CD4-positive, alpha-beta T cell treated with Interleukin-15 for 1 hour (primary cell): ENCODE results near the gene DDX10.
"Not testable (repeated sequence)": the region's sequence is repeated elsewhere in the genome, so short reads cannot be mapped to it uniquely, and the experiment has no call there.

Source experiments
- DNase-seq: peaks from one replicate; pipeline ENCODE4 v3.0.0-alpha.2; 2020

The DDX10 gene

DNA sequence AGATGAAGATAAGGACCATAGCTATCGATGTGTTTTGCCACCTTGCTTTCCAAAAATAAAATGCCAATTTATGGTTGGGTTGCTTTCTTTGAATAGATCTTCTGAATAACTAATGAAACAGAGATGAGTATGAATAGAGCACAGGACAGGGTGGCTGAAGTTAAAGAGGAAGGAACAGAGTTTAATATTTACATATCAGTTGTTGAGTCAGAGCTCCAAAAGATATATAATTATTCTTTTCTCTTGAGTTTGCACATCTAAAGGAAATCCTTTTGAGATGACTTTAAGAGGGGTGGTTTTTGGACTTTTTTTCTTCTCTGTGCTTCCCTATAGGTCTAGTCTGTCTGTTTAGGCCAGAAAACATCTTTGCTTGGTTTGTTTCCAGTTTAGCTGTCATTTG is 115.2 kb downstream of the DDX10 start:
- DNase-seq = no peak

DNA sequence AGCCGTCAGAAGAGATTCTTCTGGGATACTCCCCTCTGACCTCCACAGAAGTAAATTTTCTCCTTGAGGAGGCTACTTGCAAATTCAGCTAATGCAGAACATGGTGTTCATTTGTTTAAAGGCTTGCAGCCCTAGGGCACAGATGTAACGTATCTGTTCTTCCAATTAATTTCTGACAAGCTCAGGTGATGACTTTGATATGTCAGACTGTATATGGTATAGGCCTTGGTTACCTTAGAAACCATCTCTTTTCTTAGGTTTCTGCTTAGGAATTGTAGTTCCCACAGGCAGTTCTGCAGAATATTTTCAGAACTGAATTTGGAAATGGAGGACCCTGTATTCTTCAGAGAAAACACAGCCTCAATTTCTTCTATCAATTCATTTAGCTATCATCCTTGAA is 117.1 kb downstream of the DDX10 start:
- no peak for DNase-seq

DNA sequence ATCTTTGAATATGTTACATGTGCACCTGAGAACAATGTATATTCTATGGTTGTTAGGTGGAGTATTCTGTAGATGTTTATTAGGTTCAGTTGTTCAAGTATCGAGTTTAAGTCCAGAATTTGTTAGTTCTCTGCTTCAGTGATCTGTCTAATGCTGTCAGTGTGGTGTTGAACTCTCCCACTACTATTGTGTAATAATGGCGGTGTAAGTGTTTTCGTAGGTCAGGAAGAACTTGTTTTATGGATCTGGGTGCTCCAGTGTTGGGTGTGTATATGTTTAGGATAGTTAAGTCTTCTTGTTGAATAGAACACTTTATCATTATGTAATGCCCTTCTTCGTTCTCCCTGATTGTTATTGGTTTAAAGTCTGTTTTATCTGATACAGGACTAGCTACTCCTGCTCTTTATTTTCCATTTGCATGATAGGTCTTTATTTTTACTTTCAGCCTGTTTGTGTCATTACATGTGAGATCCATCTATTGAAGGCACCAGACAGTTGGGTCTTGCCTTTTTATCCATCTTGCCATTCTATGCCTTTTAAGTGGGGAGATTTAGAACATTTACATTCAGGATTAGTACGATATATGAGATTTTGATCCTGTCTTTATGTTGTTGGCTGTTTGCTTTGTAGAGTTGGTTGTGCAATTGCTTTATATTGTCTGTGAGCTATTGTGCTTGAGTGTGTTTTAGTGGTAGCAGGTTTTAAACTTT is 121.6 kb downstream of the DDX10 start:
- DNase-seq = no peak

DNA sequence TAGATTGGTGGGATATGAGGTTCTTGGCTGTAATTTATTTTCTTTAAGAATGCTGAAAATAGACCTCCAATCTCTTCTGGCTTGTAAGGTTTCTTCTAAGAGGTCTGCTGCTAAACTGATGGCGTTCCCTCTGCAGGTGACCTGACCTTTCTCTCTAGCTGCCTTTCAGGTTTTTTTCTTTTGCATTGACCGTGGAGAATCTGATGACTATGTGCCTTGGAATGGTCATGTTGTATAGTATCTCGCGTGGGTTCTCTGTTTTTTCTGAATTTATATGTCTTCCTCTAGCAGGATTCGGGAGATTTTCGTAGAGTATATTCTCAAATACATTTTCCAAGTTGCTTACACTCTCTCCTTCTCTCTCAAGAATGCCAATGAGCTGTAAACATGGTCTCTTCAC is 122.2 kb downstream of the DDX10 start:
- no peak for DNase-seq

DNA sequence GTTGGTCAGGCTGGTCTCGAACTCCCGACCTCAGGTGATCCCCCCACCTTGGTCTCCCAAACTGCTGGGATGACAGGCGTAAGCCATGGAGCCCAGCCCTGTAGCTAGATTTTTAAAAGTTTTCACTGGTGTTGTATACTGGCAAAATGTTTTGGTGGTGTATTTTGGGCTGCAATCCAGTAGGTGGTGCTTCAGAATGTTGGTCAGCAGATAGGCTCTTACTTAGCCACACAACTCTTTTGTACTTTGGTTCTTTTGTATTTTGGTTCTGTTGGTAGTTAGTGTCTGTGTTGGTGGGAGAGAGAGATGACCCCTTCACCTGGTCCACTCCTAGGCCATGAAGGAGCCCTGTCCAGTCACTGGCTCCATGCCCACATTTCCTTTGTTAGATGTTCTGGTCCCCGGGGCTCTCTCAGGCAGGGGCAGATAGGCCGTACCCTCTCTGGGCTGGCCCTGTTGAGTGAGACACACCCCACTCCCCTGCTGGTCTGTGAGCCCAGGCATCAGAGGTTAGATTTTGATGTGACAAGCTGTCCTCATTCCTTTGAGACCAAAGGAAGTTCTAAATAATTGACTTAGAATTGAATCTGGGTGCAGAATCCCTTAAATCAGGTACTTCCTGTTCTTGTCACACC is 123.8 kb downstream of the DDX10 start:
- no peak for DNase-seq

DNA sequence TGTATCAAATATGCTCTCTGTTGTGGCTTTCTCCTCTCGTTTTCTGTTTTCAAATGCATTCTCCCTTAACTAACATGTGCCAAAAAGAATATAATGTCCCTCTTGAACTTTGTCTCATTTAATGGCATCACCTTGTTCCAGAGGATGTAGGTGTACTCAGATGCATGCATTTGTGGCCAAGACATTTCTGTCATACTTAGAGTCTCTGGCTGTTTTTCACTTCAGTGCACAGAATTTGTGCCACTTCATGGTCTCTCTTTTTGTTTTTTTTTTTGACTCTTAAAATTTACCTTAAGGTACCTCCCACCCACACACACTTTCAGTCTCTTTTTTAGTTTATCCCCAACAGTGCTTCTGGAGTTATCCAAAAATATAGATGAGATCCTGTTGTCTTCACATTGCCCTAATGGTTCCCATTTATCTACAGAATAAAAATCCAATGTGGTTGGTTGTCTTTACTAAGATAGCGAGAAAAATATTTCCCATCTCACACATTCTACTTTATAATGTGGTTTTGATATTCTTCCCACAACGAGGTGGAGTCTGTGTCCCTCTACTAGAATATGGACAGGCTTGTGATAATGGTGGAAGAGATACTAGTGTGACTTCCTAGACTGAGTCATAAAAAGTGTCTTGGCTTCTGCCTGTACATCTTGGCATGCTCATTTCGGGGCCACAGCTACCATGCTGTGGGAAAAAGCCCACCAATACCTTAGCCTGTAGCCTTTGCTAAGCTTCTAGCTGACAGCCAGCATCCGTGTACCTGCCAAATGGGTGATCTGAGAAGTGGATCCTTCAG is 125.8 kb downstream of the DDX10 start:
- no peak for DNase-seq

DNA sequence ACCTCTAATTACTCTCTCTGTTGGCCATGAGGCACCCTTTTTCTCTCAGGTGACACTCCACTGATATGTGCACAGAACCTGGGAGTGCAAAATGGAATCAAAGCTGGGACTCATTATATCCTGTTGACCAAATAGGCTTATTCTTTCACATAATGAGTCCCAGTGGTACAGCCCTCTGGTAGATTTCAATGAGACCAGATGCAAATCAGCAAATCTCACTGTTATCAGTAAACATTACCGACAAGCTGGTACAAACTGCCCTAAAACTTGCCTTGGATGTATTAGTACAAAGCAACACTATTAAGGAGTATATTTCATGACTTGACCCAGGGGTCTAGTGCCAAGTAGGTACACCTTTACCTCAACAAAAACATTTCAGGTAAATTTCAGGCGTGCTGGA is 128.3 kb downstream of the DDX10 start:
- no peak for DNase-seq

DNA sequence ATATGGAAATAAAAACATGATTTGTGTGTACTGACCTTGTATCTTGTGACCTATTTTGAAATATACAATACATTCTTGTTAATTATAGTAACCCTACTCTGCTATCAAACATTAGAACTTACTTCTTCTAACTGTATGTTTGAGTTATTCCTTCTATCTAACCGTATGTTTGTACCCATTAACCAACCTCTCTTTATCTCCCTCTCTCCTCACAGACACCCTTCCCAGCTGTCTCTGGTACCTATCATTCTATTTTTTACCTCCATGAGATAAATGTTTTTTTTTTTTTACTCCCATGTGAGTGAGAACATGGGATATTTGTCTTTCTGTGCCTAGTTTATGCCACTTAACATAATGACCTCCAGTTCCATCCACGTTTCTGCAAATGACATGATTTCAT is 128.7 kb downstream of the DDX10 start:
- DNase-seq = no peak

DNA sequence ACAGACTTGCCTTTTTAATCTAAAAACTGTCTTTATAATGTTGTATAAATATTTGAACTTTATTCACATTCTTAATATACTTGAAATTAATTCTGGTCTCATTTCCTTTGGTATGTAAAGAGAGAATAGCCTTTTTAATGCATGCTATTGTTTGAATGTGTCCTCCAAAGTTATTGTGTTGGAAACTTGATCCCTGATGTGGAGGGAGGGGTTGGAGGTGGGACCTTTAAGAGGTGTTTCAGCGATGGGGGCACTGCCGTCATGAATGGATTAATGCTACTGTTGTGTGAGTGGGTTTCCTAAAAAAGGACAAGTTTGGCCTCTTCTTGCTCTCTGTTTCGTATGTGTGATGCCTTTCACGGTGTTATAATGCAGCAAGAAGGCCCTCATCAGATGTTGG is 131.7 kb downstream of the DDX10 start:
- no peak for DNase-seq

DNA sequence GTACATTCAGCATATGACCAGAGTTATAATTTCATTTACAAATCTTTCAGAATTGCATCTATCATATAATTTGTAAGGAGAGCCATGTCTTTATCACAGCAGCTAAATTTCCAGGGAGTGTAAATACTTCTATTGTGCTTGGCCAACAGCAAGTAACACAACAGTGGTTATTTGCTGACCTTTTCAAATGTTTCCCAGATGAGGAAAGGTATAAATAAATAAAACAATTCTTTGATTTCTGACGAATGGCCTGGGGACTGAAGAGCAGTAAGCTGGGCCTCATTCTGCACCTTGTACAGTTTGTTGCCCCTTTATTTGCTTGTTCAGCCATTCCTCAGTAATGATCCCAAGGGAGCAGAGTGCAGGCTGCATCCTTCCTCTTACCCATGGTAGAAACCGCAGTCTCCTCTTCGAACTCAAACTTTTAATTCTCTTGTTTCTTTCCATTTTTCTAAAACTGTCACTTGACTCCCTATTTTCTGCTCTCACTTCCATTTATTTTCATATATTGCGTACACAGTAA is 132.8 kb downstream of the DDX10 start:
- no peak for DNase-seq

DNA sequence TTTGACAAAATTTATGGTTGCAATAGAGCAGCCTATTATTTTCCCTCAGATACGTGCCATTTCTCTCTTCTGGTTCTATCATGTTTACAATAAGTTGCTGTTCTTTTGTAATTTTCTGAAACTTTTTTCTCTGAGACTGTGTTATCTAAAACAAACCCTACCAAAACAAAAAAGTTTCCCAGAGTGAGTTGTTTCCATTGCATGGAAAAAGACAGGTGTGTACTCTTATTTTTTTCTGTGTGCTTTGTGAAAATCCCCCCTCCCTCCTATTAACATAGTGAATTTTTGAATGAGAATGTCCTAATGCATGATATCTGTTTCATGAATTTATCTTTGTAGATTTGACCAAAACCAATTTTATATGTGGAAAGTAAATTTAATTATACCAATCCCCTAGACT is 137.6 kb downstream of the DDX10 start:
- no peak for DNase-seq

DNA sequence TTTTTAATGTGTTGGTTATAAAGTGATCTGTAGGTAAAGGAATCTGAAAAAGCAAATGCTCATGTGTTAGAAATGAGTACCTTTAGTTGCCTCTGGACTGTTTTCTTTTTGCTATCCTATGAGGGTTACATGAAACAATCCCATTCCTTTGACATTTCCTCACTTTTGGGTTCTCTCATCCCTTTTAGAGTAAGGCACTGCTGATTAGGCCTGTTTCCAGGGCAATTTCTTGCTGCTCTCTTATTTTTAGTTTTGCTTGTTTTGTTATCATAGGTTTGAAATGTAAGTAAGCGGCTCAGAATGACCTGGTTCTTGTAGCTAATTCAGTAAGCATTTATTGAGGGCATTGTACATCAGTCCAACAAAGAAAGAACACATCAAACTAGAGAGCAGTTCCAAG is 138.9 kb downstream of the DDX10 start:
- DNase-seq = no peak

DNA sequence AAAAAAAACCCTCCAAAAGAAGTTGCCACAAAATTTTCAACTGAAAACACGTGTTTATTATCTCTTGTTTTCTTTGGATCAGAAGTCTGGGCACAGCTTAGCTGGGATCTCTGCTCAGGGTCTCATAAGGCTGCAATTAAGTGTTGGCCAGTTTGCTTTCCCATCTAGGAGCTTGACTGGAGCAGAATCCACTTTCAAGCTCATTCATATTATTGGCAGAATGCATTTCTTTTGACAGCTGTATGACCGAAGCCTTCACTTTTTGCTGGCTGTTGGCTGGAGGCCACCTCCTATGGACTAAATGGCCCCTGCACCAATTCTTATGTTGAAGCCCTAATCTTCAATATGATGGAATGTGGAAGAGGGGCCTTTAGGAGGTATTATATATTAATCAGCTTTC is 139.6 kb downstream of the DDX10 start:
- DNase-seq = no peak

DNA sequence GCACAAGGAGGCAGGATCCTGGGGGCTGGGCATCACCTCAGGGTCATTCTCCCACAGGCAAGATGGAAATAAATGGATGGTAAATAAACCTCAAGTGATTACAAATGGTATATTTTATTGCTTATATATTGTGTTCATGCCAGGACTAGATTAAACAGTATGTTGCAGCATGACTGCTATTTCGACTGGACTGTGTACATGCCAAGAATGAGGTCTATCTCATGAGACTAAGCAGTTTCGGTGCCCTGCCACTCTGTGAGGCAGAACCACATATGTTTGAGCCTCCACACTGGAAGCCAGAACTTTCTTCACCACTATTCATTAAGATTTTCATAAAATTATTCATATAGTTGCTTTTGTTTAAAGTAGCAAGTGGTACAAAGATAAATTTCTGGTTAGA is 140.2 kb downstream of the DDX10 start:
- DNase-seq = no peak

DNA sequence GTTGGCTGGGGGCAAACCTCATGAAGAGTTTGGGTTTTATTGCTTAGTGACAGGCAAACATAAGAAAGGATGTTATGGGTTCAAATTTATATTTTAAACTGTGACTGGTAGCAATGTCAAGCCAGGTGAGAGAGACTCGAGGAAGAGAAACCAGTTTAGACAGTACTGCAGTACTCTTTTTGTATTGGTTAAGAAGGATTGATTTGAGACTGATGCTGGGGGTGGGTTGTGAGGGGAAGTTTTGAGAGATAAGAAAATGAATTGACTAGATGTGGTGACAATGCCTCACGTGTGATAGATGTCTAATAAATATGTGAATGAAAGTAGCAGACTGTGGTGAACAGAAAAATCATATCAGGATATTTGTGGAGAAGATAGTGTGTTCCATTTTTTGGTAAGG is 142.4 kb downstream of the DDX10 start:
- DNase-seq = no peak

DNA sequence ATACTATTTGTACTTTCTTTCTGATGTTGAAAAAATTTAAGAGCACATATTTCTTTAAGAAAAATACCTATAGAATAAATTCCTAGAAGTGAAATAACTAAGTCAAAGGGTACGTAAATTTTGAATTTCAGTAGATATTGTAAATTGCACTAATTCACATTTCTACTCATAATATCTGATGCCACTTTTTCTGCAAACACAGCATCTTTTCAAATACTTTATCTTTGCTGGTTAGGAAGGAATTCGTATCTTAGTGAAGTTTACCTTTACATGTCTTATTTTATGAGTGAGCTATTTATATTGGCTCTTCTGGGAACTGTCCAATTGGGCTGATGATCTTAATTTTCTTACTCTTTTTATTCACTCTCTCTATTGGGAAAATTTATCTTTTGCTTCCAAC is 148.2 kb downstream of the DDX10 start:
- DNase-seq = no peak

DNA sequence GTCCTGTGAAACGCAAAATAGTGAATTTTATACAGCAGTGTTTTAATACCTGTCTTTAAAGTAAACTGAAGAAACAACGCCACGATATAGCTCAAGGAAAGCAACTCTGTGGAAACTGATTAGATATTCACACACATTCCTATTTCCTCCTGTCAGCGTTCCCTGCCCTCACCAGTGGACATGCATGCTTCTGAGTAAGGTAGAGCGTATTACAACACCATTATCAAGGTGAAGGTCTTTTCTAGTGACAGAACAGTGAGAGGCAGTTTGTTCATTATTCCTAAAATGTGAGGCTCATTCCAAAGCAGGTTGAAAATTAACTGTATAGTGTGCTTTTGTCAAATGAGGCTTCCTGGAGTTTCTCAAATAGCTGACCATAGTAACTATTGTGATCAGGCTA is 153.1 kb downstream of the DDX10 start:
- no peak for DNase-seq

DNA sequence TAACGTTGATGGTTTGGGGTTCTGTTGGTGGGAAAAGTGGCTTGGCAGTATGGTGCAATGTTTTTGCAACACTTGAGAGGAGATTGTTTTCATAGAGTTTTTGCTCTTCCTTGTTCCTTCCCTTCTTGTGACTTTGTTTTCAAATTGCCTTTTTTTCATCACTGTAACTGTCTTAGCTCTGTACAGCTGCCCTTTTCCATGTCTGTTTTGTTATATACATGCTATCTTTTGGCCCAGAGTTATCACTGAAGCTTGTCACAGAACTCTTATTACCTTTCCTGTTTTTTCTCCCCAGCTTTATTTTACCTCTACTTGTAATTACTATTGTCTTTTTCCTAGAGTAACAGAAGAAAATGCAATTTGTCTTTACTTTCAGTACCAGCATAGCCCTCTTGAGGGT is 154.1 kb downstream of the DDX10 start:
- no peak for DNase-seq

DNA sequence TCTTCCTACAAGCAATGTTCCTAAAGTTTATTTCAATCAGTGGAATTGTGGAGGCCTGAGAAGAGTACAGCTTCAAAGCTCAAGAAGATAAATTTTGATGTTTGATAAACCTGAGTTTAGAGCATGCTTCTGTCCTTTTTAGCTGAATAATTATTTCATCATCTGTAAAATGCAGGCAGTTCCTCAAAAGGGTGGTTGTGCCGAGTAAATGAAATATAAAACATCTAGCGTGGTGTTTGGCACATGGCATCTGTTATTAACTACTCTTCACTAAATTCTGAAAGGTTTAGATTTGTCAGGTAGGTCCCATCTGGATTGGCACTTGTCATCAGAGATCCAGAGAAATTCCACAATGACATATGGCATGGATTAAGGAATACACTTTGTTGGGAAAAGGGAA is 155.1 kb downstream of the DDX10 start:
- no peak for DNase-seq

DNA sequence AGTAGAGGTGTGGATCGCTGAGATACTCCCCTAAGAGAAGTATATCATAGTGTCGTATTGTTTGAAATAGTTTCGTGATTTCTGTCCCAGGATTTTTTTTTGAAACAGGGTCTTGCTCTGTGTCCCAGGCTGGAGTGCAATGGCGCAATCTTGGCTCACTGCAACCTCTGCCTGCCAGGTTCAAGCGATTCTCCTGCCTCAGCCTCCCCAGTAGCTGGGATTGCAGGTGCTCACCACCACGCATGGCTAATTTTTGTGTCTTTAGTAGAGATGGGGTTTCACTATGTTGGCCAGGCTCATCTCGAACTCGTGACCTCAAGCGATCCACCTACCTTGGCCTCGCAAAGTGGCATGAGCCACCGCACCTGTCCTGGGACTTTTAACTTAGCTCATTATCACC is 159.1 kb downstream of the DDX10 start:
- not testable (repeated sequence) for DNase-seq

DNA sequence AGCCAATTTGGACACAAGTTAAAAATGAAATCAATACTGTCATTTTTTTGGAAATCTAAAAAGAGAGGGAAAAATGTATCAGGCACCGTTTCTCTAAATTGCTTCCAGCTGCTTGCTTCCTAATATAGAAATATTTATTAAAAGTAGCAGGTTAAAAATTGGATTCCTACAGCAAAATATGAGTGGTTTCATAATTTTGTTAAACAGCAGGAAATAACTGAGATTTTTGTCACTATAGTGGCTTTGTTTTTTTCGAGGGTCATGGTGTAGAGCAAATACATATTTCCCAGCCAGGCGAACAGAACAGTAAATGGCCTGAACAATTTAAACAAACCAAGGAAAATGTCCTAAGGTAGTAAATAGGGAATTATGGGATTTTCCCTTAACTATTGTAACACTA is 159.7 kb downstream of the DDX10 start:
- no peak for DNase-seq

DNA sequence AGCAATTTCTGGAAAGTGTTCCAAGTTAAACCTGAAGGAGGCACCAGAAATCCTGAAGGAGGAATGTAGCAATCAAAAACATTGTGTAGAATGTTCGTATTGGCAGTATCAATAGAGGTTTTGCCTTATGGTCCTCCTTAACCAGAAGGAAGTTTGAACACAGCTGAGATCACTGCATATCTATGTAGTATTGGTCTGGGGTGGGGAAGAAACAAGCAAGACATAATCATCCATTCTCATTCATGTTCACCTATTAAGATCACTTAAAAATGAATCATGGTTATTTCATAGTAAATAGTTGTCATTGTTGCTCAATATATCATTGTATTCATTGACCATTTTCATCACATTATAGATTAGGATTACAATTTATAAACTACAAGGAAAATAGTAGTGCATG is 160.5 kb downstream of the DDX10 start:
- no peak for DNase-seq

DNA sequence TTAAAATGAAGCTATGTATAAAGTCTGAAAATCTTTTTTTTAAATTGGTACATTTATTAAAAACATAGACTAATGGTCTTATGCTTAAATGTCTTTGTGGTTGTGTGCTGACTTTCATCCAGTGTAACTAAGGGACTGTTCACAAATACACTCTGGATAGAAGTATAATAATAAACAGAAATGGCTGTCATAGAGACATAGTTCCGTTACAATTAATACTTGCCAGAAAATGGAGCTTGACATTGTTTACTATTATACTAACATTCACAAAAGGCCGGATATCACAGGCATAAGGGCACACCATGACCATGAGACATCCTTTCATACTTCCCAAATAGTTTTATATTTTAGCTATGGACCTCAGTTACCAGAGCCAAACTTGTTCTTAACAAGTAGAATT is 161.3 kb downstream of the DDX10 start:
- no peak for DNase-seq

DNA sequence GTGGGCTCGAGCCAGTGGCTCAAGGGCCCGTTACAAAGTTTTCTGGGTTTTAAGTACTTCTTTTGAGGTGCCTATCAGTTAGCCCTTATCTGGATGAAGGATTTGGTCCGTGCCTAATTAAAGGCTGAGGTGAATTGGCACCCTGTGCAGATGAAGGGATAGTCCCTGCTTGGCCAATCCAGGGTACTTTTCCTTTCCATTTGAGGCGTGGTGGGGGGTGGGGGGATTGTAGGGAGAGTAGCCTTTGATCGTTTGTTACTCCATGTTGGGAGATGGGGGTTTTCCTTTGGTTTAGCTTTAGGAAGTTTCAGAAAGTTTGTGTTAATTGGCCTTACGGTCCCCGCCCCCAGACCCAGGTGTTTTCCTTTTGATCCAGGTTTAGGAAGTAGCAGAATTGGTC is 170.8 kb downstream of the DDX10 start:
- no peak for DNase-seq
